Upper lobe of left lung (tissue), 4 donors: Measurements from ENCODE around the gene GNG7.

ENCODE experiments used
- POLR2A ChIP-seq, 4 donors: fragments of 450-650 bp; IDR thresholded peaks; one replicate each; pipeline ENCODE4 v1.5.1; 2016 to 2017; ENCODE audit warnings: antibody characterized with exemption in 4 of 4, mild to moderate bottlenecking in 2 of 4
- TF ChIP-seq, protein P1 (sequence below), 6 experiments: fragments of 450-650 bp in 4 of 6; fragments of 200-600 bp in 2 of 6; sonication (generic) in 2 of 6; IDR thresholded peaks; one replicate each; pipeline ENCODE4 v1.5.1; 2016 to 2019; ENCODE audit warnings: antibody characterized with exemption in 6 of 6

- no peak for TF ChIP-seq POLR2A (IDR thresholded peaks at IDR 0.05)
- TF ChIP-seq, protein P1, sequence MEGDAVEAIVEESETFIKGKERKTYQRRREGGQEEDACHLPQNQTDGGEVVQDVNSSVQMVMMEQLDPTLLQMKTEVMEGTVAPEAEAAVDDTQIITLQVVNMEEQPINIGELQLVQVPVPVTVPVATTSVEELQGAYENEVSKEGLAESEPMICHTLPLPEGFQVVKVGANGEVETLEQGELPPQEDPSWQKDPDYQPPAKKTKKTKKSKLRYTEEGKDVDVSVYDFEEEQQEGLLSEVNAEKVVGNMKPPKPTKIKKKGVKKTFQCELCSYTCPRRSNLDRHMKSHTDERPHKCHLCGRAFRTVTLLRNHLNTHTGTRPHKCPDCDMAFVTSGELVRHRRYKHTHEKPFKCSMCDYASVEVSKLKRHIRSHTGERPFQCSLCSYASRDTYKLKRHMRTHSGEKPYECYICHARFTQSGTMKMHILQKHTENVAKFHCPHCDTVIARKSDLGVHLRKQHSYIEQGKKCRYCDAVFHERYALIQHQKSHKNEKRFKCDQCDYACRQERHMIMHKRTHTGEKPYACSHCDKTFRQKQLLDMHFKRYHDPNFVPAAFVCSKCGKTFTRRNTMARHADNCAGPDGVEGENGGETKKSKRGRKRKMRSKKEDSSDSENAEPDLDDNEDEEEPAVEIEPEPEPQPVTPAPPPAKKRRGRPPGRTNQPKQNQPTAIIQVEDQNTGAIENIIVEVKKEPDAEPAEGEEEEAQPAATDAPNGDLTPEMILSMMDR (IDR thresholded peaks at IDR 0.05) = no peak
These were observed 150.7 kb downstream of the GNG7 start for GRCh38 chr19:2551864-2552185.
